MCF 10A (cell line): ENCODE data around the gene GLIS1. TPM values are rescaled to one million over a fixed set of nuclear protein-coding genes. Genes with fewer than 3 reads are reported as not detected.

Experiments used
- BruUV-seq: library from RNA; stranded (reverse); fragments of 400-500 nt; replicated peaks from 2 replicates; lab custom pipeline; 2021; lab: Mats Ljungman, UMichigan
- CTCF ChIA-PET: fragments of 300-600 bp; sonication (Branson Sonifier 250); formaldehyde crosslinking; extraction: SDS; loops from one replicate; lab custom pipeline; 2021; ENCODE audit warnings: antibody characterized with exemption, inconsistent platforms; lab: Yijun Ruan, JAX
- POLR2A ChIA-PET: fragments of 300-600, 350-650 bp; sonication (Branson Sonifier 250); formaldehyde crosslinking; extraction: SDS; loops from one replicate; lab custom pipeline; 2020; ENCODE audit warnings: antibody characterized with exemption, inconsistent platforms; lab: Yijun Ruan, JAX
- DNase-seq: peaks from one replicate; pipeline ENCODE4 v3.0.0-alpha.2; 2018; ENCODE audit not compliant: unreplicated experiment
- H3K27ac Mint-ChIP-seq: one replicate; pipeline ENCODE4 v1.8.0; 2022; ENCODE audit warnings: mild to moderate bottlenecking, low read depth, mixed read lengths; ENCODE audit not compliant: unreplicated experiment
- H3K27me3 Mint-ChIP-seq: one replicate; pipeline ENCODE4 v1.8.0; 2022; ENCODE audit warnings: mixed read lengths; ENCODE audit not compliant: insufficient read depth, unreplicated experiment
- H3K36me3 Mint-ChIP-seq: one replicate; pipeline ENCODE4 v1.8.0; 2022; ENCODE audit warnings: mild to moderate bottlenecking, moderate library complexity, mixed read lengths; ENCODE audit not compliant: insufficient read depth, unreplicated experiment
- H3K4me1 Mint-ChIP-seq: one replicate; pipeline ENCODE4 v1.8.0; 2022; ENCODE audit warnings: mixed read lengths; ENCODE audit not compliant: insufficient read depth, unreplicated experiment
- H3K4me3 Mint-ChIP-seq: one replicate; pipeline ENCODE4 v1.8.0; 2022; ENCODE audit warnings: mild to moderate bottlenecking, moderate library complexity, mixed read lengths; ENCODE audit not compliant: unreplicated experiment
- H3K9me3 Mint-ChIP-seq: one replicate; pipeline ENCODE4 v1.8.0; 2022; ENCODE audit warnings: mixed read lengths; ENCODE audit not compliant: unreplicated experiment
- intact Hi-C: fragments of 100-400 bp; cut with micrococcal nuclease; formaldehyde crosslinking; loops from 2 replicates; pipeline ENCODE4 v1.14.1; 2022
- total RNA-seq: library from RNA; stranded (reverse); gene quantifications from 2 replicates; pipeline ENCODE4 v1.2.3, GENCODE V29; 2022
- TF ChIP-seq, protein P1 (sequence below): fragments of 200-600 bp; IDR thresholded peaks from one replicate; pipeline ENCODE4 v1.8.0; 2022; ENCODE audit warnings: antibody characterized with exemption, mild to moderate bottlenecking; ENCODE audit not compliant: unreplicated experiment

GLIS1 gene
- total RNA-seq, 1 experiment from 2014 or later: 0.93 TPM

DNA sequence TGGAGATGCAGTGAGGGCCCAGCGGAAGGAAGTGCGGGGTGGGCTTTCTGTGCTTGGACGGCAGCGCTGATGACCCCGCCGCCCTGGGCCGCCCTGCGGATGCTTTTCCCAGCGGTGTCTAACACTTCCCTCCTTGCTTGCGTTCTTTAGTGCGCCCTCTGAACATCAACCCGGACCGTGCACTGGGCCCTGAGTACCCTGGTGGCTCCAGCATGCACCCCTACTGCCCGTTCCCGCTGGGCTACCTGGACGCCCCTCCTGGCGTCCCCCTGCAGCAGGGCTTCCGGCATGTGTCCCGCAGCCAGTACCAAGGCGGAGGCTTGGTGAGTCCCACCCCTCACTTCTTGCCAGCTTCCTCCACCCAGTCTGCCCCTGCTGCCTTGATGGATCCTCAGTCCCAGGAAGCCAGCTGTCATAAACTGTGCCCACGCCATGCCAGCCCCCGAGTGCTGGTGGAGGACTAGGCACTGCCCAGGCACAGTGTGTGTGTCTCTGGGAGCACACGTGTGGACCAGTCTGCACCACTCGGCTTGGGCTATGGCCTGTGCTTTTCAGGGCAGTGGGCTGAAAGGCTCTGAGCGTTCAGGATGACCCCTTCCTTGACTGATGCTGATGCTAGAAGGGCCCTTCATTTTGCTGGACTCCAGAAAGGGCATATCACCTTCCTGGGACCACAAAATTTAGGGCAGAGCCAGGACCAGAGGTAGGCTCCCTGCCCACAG, 277.5 kb downstream of the GLIS1 start:
- POLR2A ChIA-PET: interaction anchor here (0.7 kb wide), 1 partner anchor 233 kb away, joined by 3 read pairs; no protein-coding TSS in a partner anchor
- CTCF ChIA-PET: interaction anchor here (0.6 to 1.1 kb wide), 3 partner anchors 8 to 18 kb away, joined by 3 to 4 read pairs (median 4); no protein-coding TSS in a partner anchor
- intact Hi-C loops: no loop called here
- DNase-seq: no peak
- Mint-ChIP-seq H3K27ac (no peak overlapping the region), H3K4me1 (no peaks in the 10 kb centered on the region), H3K27me3 (no peaks in the 10 kb centered on the region), H3K4me3 (no peak overlapping the region), H3K36me3 (no peaks in the 10 kb centered on the region), H3K9me3 (no peaks in the 10 kb centered on the region)
- BruUV-seq: no TSS peak
- TF ChIP-seq, protein P1, sequence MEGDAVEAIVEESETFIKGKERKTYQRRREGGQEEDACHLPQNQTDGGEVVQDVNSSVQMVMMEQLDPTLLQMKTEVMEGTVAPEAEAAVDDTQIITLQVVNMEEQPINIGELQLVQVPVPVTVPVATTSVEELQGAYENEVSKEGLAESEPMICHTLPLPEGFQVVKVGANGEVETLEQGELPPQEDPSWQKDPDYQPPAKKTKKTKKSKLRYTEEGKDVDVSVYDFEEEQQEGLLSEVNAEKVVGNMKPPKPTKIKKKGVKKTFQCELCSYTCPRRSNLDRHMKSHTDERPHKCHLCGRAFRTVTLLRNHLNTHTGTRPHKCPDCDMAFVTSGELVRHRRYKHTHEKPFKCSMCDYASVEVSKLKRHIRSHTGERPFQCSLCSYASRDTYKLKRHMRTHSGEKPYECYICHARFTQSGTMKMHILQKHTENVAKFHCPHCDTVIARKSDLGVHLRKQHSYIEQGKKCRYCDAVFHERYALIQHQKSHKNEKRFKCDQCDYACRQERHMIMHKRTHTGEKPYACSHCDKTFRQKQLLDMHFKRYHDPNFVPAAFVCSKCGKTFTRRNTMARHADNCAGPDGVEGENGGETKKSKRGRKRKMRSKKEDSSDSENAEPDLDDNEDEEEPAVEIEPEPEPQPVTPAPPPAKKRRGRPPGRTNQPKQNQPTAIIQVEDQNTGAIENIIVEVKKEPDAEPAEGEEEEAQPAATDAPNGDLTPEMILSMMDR: no peak

DNA sequence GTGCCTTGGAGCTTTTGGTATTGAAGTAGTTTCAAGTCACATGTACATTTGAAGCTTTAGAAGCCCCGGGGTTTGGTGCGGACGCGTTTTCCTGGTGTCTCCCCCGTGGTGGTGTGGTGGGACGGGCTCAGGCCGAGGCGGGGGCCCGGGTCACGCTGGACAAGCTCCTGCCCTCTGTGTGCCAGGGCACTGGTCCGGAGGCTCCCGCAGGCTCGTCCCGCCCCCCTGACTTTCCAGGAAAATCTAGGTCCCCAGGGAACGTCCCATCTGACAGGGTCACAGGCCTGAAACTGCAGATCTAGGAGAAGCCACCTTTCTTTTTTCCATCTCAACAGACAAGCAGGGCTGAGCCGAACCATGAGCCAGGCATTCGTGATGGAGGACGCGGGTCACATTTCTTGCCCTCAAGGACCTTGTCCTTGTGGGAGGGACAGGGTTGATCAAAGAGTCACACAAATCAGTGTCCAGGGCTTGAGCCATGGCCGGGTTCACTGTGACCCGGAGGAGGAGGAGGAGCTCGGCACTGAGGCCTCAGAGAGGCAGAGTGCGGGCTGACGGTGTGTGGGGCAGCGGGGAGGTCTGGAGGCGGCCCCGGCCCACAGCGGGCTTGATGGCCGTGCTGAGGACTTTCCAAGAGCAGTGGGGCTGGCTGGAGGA, 278.2 kb downstream of the GLIS1 start:
- CTCF ChIA-PET: interaction anchor here (0.6 to 0.7 kb wide), 3 partner anchors 8 to 256 kb away, joined by 3 to 4 read pairs (median 3); no protein-coding TSS in a partner anchor
- TF ChIP-seq, protein P1: no peak
- Mint-ChIP-seq H3K4me3 (no peak overlapping the region), H3K27ac (no peak overlapping the region), H3K36me3 (no peaks in the 10 kb centered on the region), H3K9me3 (no peaks in the 10 kb centered on the region), H3K4me1 (no peaks in the 10 kb centered on the region), H3K27me3 (peaks cover 5% of the 10 kb centered on the region)
- intact Hi-C loops: no loop called here
- no peak for DNase-seq
- POLR2A ChIA-PET: interaction anchor here (1.6 kb wide), 1 partner anchor 12 kb away, joined by 4 read pairs; no protein-coding TSS in a partner anchor
- no TSS peak for BruUV-seq

DNA sequence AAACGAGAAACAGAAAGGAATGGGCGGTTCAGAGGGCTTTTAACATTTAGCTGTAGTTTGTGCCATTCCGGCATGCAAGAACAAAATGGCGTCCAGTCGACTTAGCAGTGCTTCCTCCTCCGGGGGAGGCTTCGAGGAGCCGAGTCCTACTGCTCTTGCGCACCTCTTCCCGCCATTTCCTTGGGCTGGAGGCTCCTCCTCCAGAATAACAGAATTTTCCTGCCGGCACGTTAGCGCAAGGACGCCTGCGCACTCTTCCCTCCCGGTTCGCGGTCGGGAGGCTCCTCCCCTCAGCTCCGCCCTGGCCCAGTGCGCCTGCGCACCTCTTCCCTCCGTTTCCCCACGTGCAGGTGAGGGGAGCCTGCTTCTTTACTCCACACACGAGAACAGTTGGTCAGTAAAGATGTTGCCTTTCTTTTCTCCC, 278.7 kb downstream of the GLIS1 start:
- POLR2A ChIA-PET: interaction anchor here (1.6 kb wide), 1 partner anchor 12 kb away, joined by 4 read pairs; no protein-coding TSS in a partner anchor
- no peak overlapping the region for H3K27ac Mint-ChIP-seq

More for the DNA sequence above, 278.7 kb downstream of the GLIS1 start:
- Mint-ChIP-seq H3K9me3 (no peaks in the 10 kb centered on the region), H3K4me3 (no peak overlapping the region), H3K27me3 (peaks cover 10% of the 10 kb centered on the region), H3K36me3 (no peaks in the 10 kb centered on the region), H3K4me1 (no peaks in the 10 kb centered on the region)
- no TSS peak for BruUV-seq
- DNase-seq: no peak
- CTCF ChIA-PET: interaction anchor here (0.6 kb wide), 1 partner anchor 256 kb away, joined by 3 read pairs; no protein-coding TSS in a partner anchor
- intact Hi-C loops: no loop called here
- TF ChIP-seq, protein P1: no peak
